GM18873 (cell line): ENCODE measurements around the gene GCK.

Experiments
- ATAC-seq: cut with Tn5 transposase; IDR thresholded peaks from one replicate; pipeline ENCODE4 v1.9.1; 2021; ENCODE audit warnings: mild to moderate bottlenecking, moderate library complexity, moderate number of reproducible peaks; ENCODE audit not compliant: unreplicated experiment, low FRiP score

Gene GCK

DNA sequence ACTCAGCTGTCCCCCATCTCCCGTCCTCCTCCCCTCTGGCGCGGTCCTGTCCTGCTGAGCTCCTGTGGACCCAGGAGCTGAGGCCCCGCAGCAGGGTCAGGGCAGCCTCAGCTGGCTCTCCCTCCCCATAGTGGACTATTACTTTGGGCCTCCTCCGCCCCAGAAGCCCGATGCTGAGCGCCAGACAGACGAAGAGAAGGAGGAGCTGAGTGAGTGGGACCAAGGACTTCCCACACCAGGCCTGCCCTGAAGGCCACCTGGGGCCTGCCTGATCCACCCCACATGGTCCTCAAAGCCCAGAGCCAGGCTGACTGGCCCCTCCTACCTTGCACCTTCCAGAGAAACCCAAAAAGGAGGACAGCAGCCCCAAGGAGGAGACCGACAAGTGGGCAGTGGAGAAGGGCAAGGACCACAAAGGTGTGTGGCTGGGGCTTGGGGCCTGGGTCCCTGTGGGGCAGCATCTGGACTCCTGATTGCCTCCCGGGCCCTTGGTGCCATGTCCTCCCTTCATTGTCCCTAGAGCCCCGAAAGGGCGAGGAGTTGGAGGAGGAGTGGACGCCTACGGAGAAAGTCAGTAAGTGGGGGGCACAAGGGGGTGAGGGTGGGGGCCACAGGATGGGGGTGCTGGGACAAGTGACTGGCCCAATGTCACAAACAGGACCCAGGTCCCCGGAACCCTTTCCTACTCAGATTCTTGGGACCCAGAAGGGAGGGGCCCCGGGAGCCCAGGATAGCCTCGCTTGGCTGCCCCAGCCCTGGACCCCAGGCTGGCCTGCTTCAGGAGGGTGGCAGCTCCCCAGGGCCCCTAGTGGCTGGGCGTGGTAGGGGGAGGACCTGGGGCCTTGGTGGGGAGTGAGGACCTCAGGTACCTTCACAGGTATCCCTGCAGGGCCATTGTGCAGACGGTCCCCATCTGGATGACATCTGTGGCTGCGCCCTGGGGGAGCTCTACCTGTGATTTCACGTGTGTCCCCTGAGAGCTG lies 80.2 kb downstream of the GCK start:
- no peak for ATAC-seq

DNA sequence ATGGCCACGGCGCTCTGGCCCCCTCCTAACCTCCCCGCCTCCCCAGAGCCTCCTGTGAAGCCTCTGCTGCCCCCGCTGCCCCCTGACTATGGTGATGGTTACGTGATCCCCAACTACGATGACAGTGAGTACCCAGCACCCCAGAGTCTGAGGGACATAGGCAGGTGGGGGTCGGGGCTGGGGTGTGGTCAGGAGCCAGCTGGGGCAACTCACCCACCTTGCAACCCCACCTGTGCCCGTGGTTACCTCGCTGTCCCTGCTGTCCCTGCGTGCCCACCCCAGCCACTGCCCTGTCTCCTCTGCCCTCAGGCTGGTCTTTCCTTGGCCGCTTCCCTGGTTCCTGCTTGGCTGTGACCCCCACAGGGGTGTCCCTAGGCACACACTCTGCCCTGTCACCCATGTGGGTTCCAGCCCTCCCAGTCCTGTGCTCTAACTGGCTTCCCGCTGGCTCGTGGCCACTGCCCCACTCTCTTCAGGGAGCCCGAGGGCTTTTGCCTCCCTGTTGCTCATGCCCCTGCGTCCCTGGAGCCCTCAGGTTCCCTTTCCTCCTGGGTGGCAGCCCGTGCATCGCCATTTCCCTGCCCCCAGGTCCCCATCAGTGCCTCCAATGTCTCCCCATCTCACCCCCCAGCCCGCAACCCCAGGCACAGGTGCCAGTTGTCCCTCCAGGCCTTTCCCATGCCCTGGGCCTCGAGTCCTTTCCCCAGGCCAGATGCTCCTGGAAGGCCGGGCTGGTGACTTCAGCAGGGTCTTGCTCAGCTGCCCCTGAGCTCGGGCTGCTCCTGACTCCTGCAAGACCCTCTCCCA lies 81.1 kb downstream of the GCK start:
- ATAC-seq, result no peak

DNA sequence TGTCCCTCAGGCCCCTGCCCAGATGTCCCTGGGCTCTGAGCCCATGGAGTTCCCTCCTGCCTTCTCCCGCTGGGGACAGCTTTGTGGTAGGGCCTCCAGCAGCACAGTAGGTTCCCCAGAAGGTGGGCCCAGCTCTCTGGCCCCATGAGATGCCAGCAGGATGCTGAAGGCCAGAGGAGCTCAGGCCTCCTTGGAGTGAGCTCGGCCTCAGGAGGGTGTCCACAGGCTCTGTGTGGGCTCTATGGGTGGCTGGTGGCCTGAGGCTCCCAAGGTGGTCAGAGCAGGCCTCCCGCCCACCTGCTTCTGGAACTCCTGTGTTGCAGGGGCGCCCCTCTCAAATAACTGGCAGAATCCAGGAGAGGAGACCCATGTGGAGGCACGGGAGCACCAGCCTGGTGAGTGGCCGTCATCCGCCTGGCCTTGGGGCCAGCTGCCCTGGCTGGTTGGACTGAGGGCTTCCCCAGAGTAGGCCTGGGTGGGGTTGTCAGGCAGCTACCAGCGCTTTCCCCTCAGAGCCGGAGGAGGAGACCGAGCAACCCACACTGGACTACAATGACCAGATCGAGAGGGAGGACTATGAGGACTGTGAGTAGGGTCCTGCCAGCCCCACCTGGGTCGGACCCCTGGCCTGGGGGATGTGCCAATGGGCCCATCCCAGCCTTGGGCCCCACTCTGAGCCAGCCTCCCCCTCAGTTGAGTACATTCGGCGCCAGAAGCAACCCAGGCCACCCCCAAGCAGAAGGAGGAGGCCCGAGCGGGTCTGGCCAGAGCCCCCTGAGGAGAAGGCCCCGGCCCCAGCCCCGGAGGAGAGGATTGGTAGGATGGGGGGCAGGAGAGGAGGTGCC lies 81.9 kb downstream of the GCK start:
- no peak for ATAC-seq

DNA sequence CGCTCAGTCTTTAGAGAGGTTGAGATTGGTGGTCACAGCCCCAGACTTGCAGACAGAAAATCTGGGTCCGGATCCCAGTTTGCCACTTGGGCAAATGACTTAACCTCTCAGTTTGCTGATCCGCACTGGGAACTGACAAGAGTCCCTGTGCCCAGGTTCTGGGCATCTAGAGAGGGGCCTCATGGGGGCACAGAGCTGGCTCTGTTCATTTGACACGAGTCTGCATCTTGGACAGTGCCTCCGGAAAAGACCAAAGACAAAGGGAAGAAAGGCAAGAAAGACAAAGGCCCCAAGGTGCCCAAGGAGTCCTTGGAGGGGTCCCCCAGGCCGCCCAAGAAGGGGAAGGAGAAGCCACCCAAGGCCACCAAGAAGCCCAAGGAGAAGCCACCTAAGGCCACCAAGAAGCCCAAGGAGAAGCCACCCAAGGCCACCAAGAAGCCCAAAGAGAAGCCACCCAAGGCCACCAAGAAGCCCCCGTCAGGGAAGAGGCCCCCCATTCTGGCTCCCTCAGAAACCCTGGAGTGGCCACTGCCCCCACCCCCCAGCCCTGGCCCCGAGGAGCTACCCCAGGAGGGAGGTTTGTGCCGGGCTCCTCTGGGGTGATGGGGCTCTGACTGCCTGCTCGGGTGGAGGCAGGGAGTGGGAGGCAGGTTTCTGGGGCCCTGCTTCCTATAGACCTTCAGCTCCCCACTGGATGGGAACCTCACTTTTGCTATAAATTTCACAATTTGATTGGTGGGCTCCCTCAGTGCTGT lies 82.8 kb downstream of the GCK start:
- ATAC-seq, result no peak

DNA sequence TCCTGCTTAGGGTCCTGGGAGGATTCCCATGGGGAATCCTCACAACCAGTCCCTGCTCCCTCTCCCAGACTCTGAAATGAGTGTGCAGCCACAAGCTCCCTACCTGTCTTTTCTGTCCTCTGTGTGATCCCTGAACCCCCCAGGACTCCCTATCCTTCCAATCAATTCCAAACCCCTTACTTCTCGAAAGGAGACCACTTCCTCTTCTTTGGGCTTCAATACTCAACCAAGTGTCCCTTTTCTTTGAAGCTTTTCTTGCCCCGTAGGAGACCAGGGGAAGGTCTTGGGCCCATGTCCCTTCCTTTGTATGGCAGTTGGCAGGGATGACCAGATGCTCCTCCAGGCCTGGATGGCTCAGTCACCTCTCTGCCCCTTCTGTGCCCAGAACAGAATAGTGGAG lies 83.4 kb downstream of the GCK start:
- ATAC-seq, result no peak

DNA sequence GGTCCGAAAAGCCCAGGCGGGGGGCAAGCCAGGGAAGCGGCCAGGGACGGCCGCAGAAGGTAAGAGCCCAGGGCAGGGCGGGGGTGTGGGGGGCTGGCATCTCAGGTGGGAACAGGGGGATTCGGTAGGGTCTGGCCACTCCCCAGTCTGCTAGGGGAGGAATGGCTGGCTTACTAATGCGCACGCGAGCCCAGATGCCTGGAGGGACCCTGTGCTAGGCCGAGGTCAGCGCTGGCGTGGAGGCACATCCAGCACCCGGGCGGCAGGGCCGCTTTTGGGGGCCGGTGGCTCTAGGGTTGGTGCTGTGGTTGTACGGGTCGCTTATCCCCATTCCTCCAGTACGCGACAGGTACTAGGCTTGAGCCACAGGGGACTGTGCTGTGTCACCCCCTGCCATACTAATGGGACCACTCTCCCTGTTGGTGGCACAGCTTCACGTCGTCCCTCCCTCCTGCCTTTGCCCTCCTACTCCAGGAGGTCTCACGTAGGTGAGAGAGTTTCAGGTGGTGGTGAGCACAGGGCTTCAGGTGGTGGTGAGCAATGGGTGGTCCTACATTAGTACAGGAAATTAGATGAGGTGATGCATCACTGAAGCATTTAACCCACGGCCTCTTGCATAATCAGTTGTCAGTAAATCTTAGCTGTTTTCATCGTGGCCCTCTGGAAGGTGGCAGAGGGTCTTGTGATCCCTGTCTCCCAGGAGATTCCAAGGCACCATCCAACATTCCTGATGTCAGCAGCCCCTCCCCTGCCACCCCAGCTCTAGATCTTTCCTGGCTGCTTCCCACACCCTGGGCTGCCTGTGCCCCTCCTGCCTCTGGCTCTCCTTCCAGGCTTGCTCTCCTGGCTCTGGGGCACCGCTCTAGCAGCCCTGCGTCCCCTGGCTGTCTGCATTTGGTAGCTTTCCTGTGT lies 84.1 kb downstream of the GCK start:
- ATAC-seq, result no peak

DNA sequence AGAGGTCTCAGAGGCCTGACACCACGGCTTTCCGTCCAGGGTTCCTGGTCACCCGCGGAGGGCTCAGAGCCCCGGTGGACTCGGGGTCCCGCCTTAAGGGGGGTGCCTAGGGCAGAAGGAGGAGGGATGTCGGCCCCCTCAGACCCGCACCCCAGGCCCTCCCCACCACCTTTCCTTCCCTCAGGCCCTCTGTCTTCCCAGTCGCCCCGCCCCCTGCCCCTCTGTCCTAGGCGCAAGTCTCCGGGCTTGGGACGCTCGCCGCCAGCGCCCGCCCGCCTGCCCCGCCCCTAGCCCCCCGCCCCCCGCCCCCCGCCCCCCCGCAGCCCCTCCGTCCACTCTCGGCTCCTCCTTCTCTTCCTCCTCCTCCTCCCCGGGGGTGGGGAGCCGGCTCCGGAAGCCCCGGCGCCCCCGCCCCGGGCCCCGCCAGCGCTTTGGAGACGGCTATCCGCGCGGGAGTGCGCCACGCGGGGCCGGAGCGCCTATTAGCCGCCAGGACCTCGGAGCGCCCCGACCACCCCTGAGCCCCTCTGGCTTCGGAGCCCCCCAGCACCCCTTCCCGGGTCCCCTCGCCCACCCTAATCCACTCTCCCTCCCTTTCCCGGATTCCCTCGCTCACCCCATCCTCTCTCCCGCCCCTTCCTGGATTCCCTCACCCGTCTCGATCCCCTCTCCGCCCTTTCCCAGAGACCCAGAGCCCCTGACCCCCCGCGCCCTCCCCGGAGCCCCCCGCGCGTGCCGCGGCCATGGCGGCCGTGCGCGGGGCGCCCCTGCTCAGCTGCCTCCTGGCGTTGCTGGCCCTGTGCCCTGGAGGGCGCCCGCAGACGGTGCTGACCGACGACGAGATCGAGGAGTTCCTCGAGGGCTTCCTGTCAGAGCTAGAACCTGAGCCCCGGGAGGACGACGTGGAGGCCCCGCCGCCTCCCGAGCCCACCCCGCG lies 85.0 kb downstream of the GCK start, which contains the start of gene AEBP1:
TSS of gene AEBP1 (plus strand) at position 423 of the 937 bp plus-strand sequence. CDS start at position 744, 321 bp downstream.
- ATAC-seq, result no peak

DNA sequence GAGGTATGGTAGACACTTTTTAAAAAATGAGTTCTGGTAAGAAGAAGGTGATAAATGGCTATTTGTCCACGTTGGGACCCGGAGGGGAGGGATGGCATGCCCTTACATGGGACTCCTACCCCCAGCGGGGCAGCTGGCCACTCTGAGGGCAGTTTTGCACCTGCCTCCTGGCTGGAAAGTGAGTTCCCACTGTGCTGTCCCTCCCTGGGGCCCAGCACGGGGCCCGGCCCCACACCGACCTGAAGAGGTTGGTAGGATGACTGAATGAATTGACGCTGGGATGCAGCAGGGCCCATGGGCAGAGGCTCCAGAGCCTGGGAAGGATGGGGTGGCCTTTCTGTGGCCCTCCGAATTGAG lies 85.7 kb downstream of the GCK start:
- no peak for ATAC-seq

DNA sequence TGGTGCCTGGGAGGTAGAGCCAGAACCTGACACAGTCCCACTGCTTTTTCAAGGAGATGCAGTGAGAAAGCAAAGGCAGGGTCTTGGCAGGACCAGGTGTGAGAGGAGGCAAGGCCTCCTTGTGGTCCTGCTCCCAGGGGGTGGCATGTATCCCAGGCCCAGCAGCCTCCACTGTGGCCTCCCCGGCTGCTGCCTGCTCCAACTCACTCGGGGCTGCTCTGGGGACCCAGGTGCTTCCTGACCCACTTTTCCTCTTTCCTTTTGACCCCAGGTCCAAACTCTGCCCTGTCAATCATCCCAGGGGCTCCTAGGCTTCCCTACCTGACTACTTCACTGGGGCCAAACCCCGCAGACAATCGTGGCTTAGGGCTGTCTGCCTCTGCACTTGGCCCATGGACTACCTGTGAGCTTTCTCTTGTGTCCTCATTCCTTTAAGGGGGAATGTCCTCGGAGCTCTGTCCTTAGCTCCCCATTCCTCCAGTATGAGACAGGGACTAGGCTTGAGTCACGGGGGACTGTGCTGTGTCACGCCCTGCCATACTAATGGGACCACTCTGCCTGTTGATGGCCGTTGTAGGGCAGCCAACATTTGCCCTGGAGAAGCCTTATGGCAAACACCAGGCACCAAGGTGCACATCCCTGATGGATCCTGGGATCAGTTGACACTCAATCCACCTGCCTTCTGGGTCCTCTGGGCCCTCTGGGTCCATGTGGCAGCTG lies 86.2 kb downstream of the GCK start:
- no peak for ATAC-seq

DNA sequence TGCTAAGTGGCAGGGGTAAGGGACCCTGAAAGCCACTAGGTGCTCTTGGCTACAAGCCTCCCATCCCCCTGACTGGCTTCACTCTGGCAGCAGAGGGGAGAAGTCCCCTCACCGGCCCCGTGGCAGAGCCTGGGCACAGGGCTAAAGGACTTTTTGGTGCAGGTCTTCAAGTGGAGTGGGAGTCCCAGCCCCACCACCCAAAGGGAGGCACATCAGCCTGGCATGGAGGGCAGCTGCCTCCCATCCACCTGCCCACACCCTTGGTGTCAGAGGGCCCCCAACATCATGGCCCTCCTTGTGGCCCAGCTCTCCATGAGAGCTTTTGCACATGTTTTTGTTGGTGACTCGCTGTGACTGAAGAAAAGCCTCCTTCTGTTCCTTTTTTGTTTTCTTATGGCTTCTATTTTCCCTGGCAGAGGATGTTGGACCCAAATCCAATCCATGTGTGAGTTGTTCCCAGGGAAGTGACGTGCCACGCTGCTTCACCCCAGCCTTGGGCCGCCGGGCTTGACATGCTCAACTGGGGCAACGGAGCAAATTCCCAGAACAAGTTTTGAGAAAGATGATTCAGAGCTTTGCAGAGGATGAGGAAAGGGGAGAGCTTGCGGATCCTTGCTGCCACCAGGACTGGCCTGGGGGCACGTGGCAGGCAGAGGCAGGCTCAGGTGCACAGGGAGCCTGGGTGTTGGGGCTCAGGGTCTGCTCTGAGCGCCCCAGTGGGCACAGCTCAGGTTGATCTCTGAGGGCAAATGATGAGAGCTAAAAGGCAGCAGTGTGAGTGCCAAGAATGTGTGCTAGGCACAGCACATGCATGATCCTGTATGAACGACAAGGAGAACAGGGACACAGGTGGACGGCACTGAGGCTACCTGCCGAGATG lies 87.0 kb downstream of the GCK start:
- no peak for ATAC-seq

DNA sequence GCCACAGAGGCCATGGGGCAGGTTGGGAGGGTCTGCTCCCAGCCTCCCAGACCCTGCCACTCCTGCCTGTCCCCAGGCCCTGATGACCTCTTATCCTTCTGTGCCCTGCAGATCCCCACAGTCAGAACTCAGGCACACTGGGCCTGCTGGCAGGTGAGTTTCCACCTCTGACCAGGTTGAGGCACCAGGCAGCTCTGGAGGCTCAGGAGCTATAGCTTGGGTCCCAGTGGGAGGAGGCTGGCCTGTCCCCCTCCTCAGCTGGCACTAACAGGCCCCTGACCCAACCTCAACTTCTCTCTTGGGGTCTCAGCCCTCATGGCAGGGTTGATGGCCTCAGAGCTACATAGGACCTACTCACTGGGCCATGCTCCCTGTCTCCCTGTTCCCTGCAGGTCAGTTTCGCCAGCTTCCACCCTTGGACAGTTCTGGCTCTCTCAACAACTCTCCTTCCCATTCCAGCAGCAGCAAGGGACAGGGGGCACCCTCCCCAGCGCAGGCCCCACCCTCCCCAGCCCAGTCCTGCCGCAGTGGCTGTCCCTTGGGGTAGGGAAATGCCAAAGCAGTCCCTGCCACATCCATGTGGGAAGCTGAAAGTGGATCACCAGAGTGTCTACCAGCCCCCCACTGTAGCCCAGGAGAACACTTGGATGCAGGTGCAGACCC lies 87.8 kb downstream of the GCK start:
- ATAC-seq, result no peak

DNA sequence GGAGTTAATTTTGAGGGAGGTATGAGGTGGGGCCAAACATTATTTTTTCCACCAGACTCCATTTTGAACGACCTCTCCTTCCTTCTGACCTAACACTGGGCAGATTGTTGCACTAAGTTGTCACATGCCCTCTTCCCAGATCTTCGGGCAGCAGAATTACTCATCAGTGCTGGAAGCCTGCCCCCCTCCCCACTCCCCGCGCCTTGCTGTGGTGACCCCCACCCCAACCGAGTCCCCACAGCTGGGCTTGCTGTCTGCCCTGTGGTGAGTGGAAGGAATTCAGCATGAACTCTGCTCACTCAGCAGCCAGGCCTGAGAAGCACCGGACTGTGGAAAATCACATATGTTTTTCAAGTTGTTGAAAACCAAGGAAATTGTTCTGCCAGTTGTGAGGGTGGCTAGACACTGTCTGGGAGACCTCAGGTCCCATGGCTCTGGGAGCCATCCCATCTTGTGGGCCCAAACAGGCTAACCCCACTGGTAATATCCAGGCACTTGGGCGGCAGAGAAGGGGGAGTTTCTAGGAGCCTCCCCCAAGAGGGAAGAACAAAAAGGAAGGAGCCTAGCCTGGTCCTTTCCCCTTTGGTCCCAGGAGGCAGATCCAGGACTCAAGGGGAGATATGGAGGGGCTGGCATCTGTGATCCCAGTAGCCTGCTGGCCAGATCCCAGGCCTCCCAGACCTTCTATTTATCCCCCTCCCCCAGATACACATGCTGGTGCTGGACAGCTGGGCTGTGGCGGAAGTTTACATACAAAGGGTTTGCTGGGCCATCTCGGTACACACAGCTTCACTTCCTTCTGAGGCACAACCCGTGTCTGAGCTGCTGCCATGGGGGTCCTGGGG lies 88.6 kb downstream of the GCK start:
- ATAC-seq, result no peak

DNA sequence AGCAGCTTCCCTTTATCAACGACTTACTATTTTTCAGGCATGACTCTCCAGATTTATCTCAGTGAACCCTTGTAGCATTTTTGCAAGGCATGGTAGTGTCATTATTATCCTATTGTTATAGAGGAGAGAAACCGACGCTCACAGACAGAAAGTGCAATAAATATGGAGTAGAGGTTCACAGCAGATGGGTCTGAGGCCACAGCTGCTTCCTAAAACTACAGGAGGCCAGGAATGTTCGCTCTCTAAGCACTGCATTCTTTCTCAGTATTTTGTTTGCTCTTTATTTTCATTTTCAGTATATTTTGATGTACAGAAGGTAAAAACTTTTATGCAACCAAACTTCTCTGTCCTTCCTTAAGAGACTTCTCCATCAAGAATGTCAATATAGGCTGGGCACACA lies 89.6 kb downstream of the GCK start:
- ATAC-seq, result no peak

DNA sequence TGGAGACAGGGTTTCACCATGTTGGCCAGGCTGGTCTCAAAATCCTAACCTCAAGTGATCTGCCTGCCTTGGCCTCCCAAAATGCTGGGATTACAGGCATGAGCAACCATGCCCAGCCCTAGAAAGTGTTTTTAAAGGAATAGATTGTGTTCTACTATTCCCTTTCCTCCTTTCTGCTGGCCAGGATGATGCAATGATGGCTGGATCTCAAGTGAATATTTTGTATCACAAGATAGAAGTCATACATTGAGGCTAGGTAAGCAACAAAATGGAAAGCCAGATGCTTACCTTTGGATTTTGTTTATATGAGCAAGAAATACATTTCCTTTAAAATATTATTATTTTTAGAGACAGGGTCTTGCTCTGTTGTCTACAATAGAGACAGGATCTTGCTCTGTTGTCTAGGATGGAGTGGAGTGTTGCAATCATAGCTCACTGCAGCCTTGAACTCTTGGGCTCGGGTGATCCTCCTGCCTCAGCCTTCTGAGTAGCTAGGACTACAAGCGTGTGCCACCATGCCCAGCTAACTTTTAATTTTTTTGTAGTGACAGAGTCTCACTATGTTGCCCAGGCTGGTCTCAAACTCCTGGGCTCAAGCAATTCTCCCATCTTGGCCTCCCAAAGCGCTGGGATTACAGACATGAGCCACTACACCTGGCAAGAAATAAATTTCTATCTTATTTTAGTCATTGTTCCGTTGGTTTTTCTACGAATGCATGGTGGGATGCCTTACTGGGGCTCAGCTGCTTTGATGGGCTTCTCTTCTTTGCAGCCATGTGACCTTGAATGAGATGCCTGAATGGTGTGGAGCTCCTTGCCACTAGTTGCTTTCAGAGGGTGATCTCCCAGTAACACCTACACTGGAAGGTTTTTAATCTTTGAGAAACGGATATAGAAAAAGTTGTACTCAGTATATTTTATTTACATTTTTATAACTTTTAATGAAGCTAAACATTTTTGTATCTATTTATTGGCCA lies 90.9 kb downstream of the GCK start:
- ATAC-seq, result no peak
